GM23338 (cell line): ENCODE measurements around the gene LCP2. TPM values are rescaled to one million over a fixed set of nuclear protein-coding genes. Genes with fewer than 3 reads are reported as not detected.

Source experiments
- ATAC-seq: fragments of 200-7000 bp; cut with Tn5 transposase; 3 replicates; pipeline ENCODE4 v1.9.1; 2020
- DNase-seq: peaks from one replicate; pipeline ENCODE4 v3.0.0-alpha.2; 2015; ENCODE audit warnings: low spot score
- H2AFZ ChIP-seq: fragments of 200-600 bp; sonication (generic); 2 replicates; pipeline ENCODE4 v1.8.0; 2016; ENCODE audit warnings: antibody characterized with exemption, mild to moderate bottlenecking, moderate library complexity
- H3F3A ChIP-seq: fragments of 200-600 bp; sonication (generic); replicated peaks from 2 replicates; pipeline ENCODE4 v1.8.0; 2017; ENCODE audit warnings: antibody characterized with exemption, mixed run types, low read depth
- H3K27ac ChIP-seq: fragments of 200-600 bp; sonication (generic); 2 replicates; pipeline ENCODE4 v1.6.1; 2016; ENCODE audit warnings: low read depth
- H3K27me3 ChIP-seq: fragments of 200-600 bp; sonication (generic); 2 replicates; pipeline ENCODE4 v1.8.0; 2016; ENCODE audit warnings: mild to moderate bottlenecking, mixed run types, moderate library complexity; ENCODE audit not compliant: insufficient read depth
- H3K36me3 ChIP-seq: fragments of 200-600 bp; sonication (generic); 2 replicates; pipeline ENCODE4 v1.8.0; 2016; ENCODE audit warnings: mild to moderate bottlenecking; ENCODE audit not compliant: insufficient read depth
- H3K4me1 ChIP-seq: fragments of 200-600 bp; sonication (generic); 2 replicates; pipeline ENCODE4 v1.8.0; 2016; ENCODE audit warnings: mild to moderate bottlenecking, moderate library complexity; ENCODE audit not compliant: insufficient read depth
- H3K4me2 ChIP-seq: fragments of 200-600 bp; sonication (generic); 2 replicates; pipeline ENCODE4 v1.7.1; 2017; ENCODE audit warnings: mixed run types
- H3K4me3 ChIP-seq: fragments of 200-600 bp; sonication (generic); 2 replicates; pipeline ENCODE4 v1.6.1; 2016; ENCODE audit warnings: mixed run types
- H3K79me2 ChIP-seq: fragments of 200-600 bp; sonication (generic); replicated peaks from 2 replicates; pipeline ENCODE4 v1.8.0; 2017; ENCODE audit warnings: mild to moderate bottlenecking; ENCODE audit not compliant: insufficient read depth
- H3K9me2 ChIP-seq: fragments of 200-600 bp; sonication (generic); 2 replicates; pipeline ENCODE4 v1.8.0; 2017; ENCODE audit not compliant: insufficient read depth
- H4K20me1 ChIP-seq: fragments of 200-600 bp; sonication (generic); replicated peaks from 2 replicates; pipeline ENCODE4 v1.8.0; 2017; ENCODE audit warnings: mild to moderate bottlenecking; ENCODE audit not compliant: insufficient read depth
- H3K27ac Mint-ChIP-seq: 2 replicates; pipeline ENCODE4 v1.8.0; 2020; ENCODE audit warnings: inconsistent platforms, mild to moderate bottlenecking, moderate library complexity, mixed read lengths
- H3K27me3 Mint-ChIP-seq: 3 replicates; pipeline ENCODE4 v1.8.0; 2022; ENCODE audit warnings: low read depth, mild to moderate bottlenecking, moderate library complexity, mixed read lengths, inconsistent platforms; ENCODE audit not compliant: insufficient read depth, poor library complexity
- H3K36me3 Mint-ChIP-seq: 3 replicates; pipeline ENCODE4 v1.8.0; 2021; ENCODE audit warnings: low read depth, mild to moderate bottlenecking, inconsistent platforms, moderate library complexity, mixed read lengths
- H3K4me1 Mint-ChIP-seq: 3 replicates; pipeline ENCODE4 v1.8.0; 2020; ENCODE audit warnings: mild to moderate bottlenecking, inconsistent platforms, mixed read lengths
- H3K4me3 Mint-ChIP-seq: 3 replicates; pipeline ENCODE4 v1.8.0; 2021; ENCODE audit warnings: moderate library complexity, mild to moderate bottlenecking, inconsistent platforms, mixed read lengths
- H3K9me3 Mint-ChIP-seq: 3 replicates; pipeline ENCODE4 v1.8.0; 2020; ENCODE audit warnings: moderate library complexity, mild to moderate bottlenecking, inconsistent platforms, mixed read lengths
- CREB1 ChIP-seq: fragments of 250-450 bp; sonication (Bioruptor Pico); IDR thresholded peaks from 2 replicates; pipeline ENCODE4 v1.5.0; 2020; ENCODE audit warnings: low read depth, mild to moderate bottlenecking, moderate library complexity
- CTCF ChIP-seq, 2 experiments: fragments of 200-600 bp in 1 of 2; sonication (generic) in 1 of 2; conservative IDR thresholded peaks; 2 replicates each; pipeline versions ENCODE4 v1.5.1 to v1.6.1; 2016 to 2017; ENCODE audit warnings: antibody characterized with exemption in 2 of 2, low read depth in 2 of 2, mild to moderate bottlenecking in 2 of 2, moderate library complexity in 1 of 2
- ETS1 ChIP-seq: IDR thresholded peaks from 2 replicates; pipeline ENCODE4 v1.6.1; 2016; ENCODE audit warnings: antibody characterized with exemption
- EZH2 ChIP-seq: fragments of 200-600 bp; sonication (generic); IDR thresholded peaks from one replicate; pipeline ENCODE4 v1.8.0; 2017; ENCODE audit warnings: antibody characterized with exemption, mild to moderate bottlenecking, low read depth; ENCODE audit not compliant: unreplicated experiment
- EZH2phosphoT487 ChIP-seq: fragments of 200-600 bp; sonication (generic); IDR thresholded peaks from one replicate; pipeline ENCODE4 v1.8.1; 2018; ENCODE audit warnings: antibody characterized with exemption; ENCODE audit not compliant: unreplicated experiment
- JUNB ChIP-seq: IDR thresholded peaks from one replicate; pipeline ENCODE4 v1.6.1; 2016; ENCODE audit warnings: antibody characterized with exemption; ENCODE audit not compliant: unreplicated experiment
- NANOG ChIP-seq: IDR thresholded peaks from 2 replicates; pipeline ENCODE4 v1.6.1; 2016; ENCODE audit warnings: antibody characterized with exemption, borderline replicate concordance
- POLR2AphosphoS5 ChIP-seq: IDR thresholded peaks from 2 replicates; pipeline ENCODE4 v1.6.1; 2016; ENCODE audit warnings: antibody characterized with exemption, low read depth
- REST ChIP-seq: IDR thresholded peaks from one replicate; pipeline ENCODE4 v1.6.1; 2018; ENCODE audit warnings: antibody characterized with exemption; ENCODE audit not compliant: unreplicated experiment
- STAT1 ChIP-seq: IDR thresholded peaks from one replicate; pipeline ENCODE4 v1.6.1; 2016; ENCODE audit warnings: antibody characterized with exemption; ENCODE audit not compliant: unreplicated experiment
- ZNF114 ChIP-seq: fragments of 250-450 bp; sonication (Bioruptor Pico); IDR thresholded peaks from 2 replicates; pipeline ENCODE4 v1.5.0; 2020; ENCODE audit warnings: mild to moderate bottlenecking, moderate library complexity
- ZNF331 ChIP-seq: fragments of 250-450 bp; sonication (Bioruptor Pico); IDR thresholded peaks from 2 replicates; pipeline ENCODE4 v1.5.0; 2020; ENCODE audit warnings: low read depth, mild to moderate bottlenecking, moderate library complexity
- ZNF462 ChIP-seq: fragments of 250-450 bp; sonication (Bioruptor Pico); IDR thresholded peaks from 2 replicates; pipeline ENCODE4 v1.5.0; 2020; ENCODE audit warnings: mild to moderate bottlenecking, moderate library complexity
- polyA plus RNA-seq: library from polyadenylated mRNA; unstranded; fragments of >200 nt; fragmentation: Nextera tagmentation; extraction: Ambion mirVana; gene quantifications from 2 replicates; pipeline ENCODE4 v1.2.1, GENCODE V29; 2016
- total RNA-seq: library from RNA; depleted of rRNA; stranded (reverse); fragments of >200 nt; shearing (Covaris generic); gene quantifications from 2 replicates; pipeline ENCODE4 v1.2.3, GENCODE V29; 2014

Gene LCP2
- total and polyA plus RNA-seq, 2 experiments from 2014 or later = 0.26 to 0.38 TPM

- no peak overlapping the region for H3K4me2 ChIP-seq
- DNase-seq = no peak
- H3K4me3 ChIP-seq = no peak overlapping the region
- H3K36me3 ChIP-seq = no peaks in the 10 kb centered on the region
- H3K4me1 ChIP-seq = peaks cover 47% of the 10 kb centered on the region
- no peaks in the 10 kb centered on the region for H3K27me3 ChIP-seq
- no peak overlapping the region for H2AFZ ChIP-seq
- peaks cover 62% of the 10 kb centered on the region for H3K4me1 Mint-ChIP-seq
- H3K79me2 ChIP-seq = no peaks in the 10 kb centered on the region
- no peak for ATAC-seq
- H3K36me3 Mint-ChIP-seq = peaks cover 8% of the 10 kb centered on the region; the same call in 2 of the 3 replicates
- H3K4me3 Mint-ChIP-seq = no peak overlapping the region
- H3F3A ChIP-seq = 0 out of 2 replicates have a peak, but pooled peaks cover 4% of the 10 kb centered on the region
- peaks cover 8% of the 10 kb centered on the region for H3K9me3 Mint-ChIP-seq
- peaks cover 5% of the 10 kb centered on the region; the same call in 1 of the 2 replicates for H3K9me2 ChIP-seq
- no peak overlapping the region for H3K27ac ChIP-seq
- peaks cover 4% of the 10 kb centered on the region for H3K27me3 Mint-ChIP-seq
- H3K27ac Mint-ChIP-seq = no peak overlapping the region
- H4K20me1 ChIP-seq = no peaks in the 10 kb centered on the region
- TF ChIP-seq ZNF331 (no peak), POLR2AphosphoS5 (no peak), EZH2phosphoT487 (no peak), REST (no peak), ZNF114 (CRISPR knock-in tag) (no peak), JUNB (no peak), CTCF (conservative IDR thresholded peaks at IDR 0.05; ENCODE audit: low read depth in 2 of 2) (no peak), CREB1 (no peak), NANOG (no peak), STAT1 (no peak), ETS1 (no peak), ZNF462 (CRISPR knock-in tag) (no peak), EZH2 (no peak)
These were observed 38.5 kb upstream of the LCP2 start for GRCh38 chr5:170336065-170336464.
